Measurements from ENCODE around the gene DEXI. TPM values are rescaled to one million over a fixed set of nuclear protein-coding genes. Genes with fewer than 3 reads are reported as not detected.

Gene DEXI
- total and polyA plus RNA-seq, 2 of the 13 experiments (the other 11 are each of a cell fraction or from before 2014, with no cell fraction given), result 51.5 to 70.4 TPM

DNA sequence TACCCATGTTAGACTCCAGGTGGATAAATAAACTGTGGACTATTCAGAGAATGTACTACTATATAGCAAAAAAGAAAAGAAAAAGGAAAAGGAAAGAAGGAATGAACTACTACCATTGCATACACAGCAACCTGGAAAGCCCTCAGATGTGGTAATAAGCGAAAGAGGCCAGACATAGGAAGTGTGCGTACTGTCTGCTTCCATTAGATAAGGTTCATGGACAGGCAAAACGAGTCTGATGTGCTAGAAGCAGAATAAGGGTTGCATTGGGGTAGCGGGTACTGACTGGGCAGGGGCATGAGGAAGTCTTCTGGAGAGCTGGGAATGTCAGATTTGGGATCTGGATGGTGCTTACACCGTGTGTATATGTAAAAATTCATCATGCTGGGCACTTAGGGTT lies 23.9 kb upstream of the DEXI start:
- DNase-seq (ENCODE audit: low spot score) (no peak), FAIRE-seq (no peak), ATAC-seq (no peak)
- no peaks in the 10 kb centered on the region for H3K27me3 ChIP-seq (ENCODE audit: control insufficient read depth in 1 of 2, insufficient read depth in 2 of 2, low read length in 2 of 2)
- TF ChIP-seq, protein P1, sequence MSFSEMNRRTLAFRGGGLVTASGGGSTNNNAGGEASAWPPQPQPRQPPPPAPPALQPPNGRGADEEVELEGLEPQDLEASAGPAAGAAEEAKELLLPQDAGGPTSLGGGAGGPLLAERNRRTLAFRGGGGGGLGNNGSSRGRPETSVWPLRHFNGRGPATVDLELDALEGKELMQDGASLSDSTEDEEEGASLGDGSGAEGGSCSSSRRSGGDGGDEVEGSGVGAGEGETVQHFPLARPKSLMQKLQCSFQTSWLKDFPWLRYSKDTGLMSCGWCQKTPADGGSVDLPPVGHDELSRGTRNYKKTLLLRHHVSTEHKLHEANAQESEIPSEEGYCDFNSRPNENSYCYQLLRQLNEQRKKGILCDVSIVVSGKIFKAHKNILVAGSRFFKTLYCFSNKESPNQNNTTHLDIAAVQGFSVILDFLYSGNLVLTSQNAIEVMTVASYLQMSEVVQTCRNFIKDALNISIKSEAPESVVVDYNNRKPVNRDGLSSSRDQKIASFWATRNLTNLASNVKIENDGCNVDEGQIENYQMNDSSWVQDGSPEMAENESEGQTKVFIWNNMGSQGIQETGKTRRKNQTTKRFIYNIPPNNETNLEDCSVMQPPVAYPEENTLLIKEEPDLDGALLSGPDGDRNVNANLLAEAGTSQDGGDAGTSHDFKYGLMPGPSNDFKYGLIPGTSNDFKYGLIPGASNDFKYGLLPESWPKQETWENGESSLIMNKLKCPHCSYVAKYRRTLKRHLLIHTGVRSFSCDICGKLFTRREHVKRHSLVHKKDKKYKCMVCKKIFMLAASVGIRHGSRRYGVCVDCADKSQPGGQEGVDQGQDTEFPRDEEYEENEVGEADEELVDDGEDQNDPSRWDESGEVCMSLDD (CRISPR knock-in tag; IDR thresholded peaks at IDR 0.05; ENCODE audit: borderline replicate concordance), result no peak
- no peak for TF ChIP-seq KDM6A (CRISPR knock-in tag; IDR thresholded peaks at IDR 0.05; ENCODE audit: low read depth)
- H3K79me2 ChIP-seq (ENCODE audit: insufficient read depth, low read length), result no peaks in the 10 kb centered on the region
- H3K36me3 ChIP-seq (replicated peaks in 1 of 2; ENCODE audit: control insufficient read depth in 1 of 2, insufficient read depth in 2 of 2, low read length in 2 of 2), result peaks cover 14 to 30% of the 10 kb centered on the region in 2 experiments
- H2AFZ ChIP-seq (ENCODE audit: low read length), result no peak overlapping the region
- peaks cover 14% of the 10 kb centered on the region for H3K4me1 ChIP-seq (ENCODE audit: insufficient read depth, low read length)
- CTCF ChIA-PET (ENCODE audit: low intra/inter-chr PET ratio, low total read pairs), result no interaction called here
- no peaks in the 10 kb centered on the region; the same call in 1 of the 2 replicates for H4K20me1 ChIP-seq (ENCODE audit: insufficient read depth, low read length)
- H3K9me3 ChIP-seq (ENCODE audit: low read length), result no peaks in the 10 kb centered on the region
- H3K4me3 ChIP-seq (replicated peaks in 1 of 3; ENCODE audit: insufficient read depth in 1 of 3, low read depth in 2 of 3, low read length in 3 of 3), result no peak overlapping the region
- intact Hi-C loops (cut with micrococcal nuclease; ENCODE audit: unreplicated experiment) (no loop called here), in situ Hi-C loops (cut with HindIII; ENCODE audit: extremely low pct_ligation_motif_present, low pct_unique_long_range_greater_than_20kb) (loop anchor here (5.0 to 10.0 kb wide), 2 partner anchors 291 to 399 kb away; partner anchors contain the start of gene SOCS1)
- H3K9ac ChIP-seq (ENCODE audit: insufficient read depth, low read depth, low read length), result no peak overlapping the region
- no peak overlapping the region for H3K27ac ChIP-seq (ENCODE audit: extremely low read length, insufficient read depth, low read length)
- POLR2A ChIA-PET, result interaction anchor here (0.5 kb wide), 1 partner anchor 916 kb away, joined by 3 read pairs; no protein-coding TSS in a partner anchor
- 86% methylated on average over 5 of the region's 5 CpGs for WGBS (ENCODE audit: low lambda C conversion rate)
- BruUV-seq (replicated peaks), result no TSS peak
- H3K4me2 ChIP-seq (ENCODE audit: low read depth, low read length), result no peak overlapping the region

DNA sequence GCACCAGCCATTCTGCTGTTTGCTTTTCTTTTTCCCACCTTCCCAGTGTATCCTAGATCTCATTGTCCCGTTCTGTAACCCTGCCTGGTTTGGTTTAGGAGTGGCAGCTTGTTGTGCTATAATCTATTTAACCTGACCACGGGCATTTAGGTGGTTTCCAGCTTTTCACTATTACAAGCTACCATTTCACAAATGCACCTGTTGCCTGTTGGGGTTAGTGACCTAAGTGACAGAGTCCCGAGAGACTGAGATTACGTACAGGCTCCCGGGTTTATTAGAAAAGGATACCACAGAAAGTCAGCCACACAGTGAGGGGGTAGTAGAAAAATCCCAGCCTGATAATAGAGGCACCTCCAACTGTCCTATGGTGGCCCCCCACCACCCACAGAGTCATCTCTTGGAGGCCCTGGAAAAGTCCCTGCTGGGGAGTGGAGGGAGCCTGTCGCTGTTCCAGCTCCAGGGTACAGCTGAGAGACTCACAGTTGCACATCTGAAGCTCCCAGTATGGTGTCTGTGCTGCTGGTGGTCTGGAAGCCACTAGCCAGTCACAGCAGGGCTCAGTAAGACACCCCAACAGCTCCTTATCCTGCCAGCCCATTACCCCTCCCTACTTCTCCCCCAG lies 23.3 kb upstream of the DEXI start:
- Histone ChIP-seq H3K27ac (ENCODE audit: extremely low read length, insufficient read depth, low read length) (no peak overlapping the region), H3K4me2 (ENCODE audit: low read depth, low read length) (no peak overlapping the region), H3K9ac (ENCODE audit: insufficient read depth, low read depth, low read length) (no peak overlapping the region), H3K4me1 (ENCODE audit: insufficient read depth, low read length) (peaks cover 14% of the 10 kb centered on the region), H3K36me3 (replicated peaks in 1 of 2; ENCODE audit: control insufficient read depth in 1 of 2, insufficient read depth in 2 of 2, low read length in 2 of 2) (peaks cover 12 to 24% of the 10 kb centered on the region in 2 experiments), H3K4me3 (replicated peaks in 1 of 3; ENCODE audit: insufficient read depth in 1 of 3, low read depth in 2 of 3, low read length in 3 of 3) (no peak overlapping the region), H3K9me3 (ENCODE audit: low read length) (no peaks in the 10 kb centered on the region), H3K27me3 (ENCODE audit: control insufficient read depth in 1 of 2, insufficient read depth in 2 of 2, low read length in 2 of 2) (no peaks in the 10 kb centered on the region), H2AFZ (ENCODE audit: low read length) (no peak overlapping the region), H3K79me2 (ENCODE audit: insufficient read depth, low read length) (no peaks in the 10 kb centered on the region), H4K20me1 (ENCODE audit: insufficient read depth, low read length) (no peaks in the 10 kb centered on the region; the same call in 1 of the 2 replicates)
- DNase-seq (ENCODE audit: low spot score) (no peak), FAIRE-seq (no peak), ATAC-seq (no peak)
- ChIA-PET CTCF (ENCODE audit: low intra/inter-chr PET ratio, low total read pairs) (interaction anchor here (2.0 to 2.3 kb wide), 2 partner anchors 290 to 391 kb away, joined by 15 to 16 read pairs; partner anchors contain the start of gene SOCS1), POLR2A (no interaction called here)
- BruUV-seq (replicated peaks), result no TSS peak
- TF ChIP-seq REPIN1 (CRISPR knock-in tag; IDR thresholded peaks at IDR 0.05; ENCODE audit: borderline replicate concordance, low read depth), result no peak
- TF ChIP-seq ZNF605 (CRISPR knock-in tag; IDR thresholded peaks at IDR 0.05), result no peak
- TF ChIP-seq PAWR (CRISPR knock-in tag; IDR thresholded peaks at IDR 0.05; ENCODE audit: borderline replicate concordance), result no peak
- TF ChIP-seq CREBL2 (CRISPR knock-in tag; IDR thresholded peaks at IDR 0.05; ENCODE audit: borderline replicate concordance), result no peak
- no peak for TF ChIP-seq NFIC (IDR thresholded peaks at IDR 0.05; ENCODE audit: low read length)
- TF ChIP-seq ZNF274 (CRISPR knock-in tag; IDR thresholded peaks at IDR 0.05), result no peak
- TF ChIP-seq TOE1 (CRISPR knock-in tag; IDR thresholded peaks at IDR 0.05), result no peak
- no peak for TF ChIP-seq ELF4 (CRISPR knock-in tag; IDR thresholded peaks at IDR 0.05; ENCODE audit: borderline replicate concordance)
- no peak for TF ChIP-seq ZMYM2 (CRISPR knock-in tag; IDR thresholded peaks at IDR 0.05)
- no peak for TF ChIP-seq TCF12 (IDR thresholded peaks at IDR 0.05)
- TF ChIP-seq TCF12 (CRISPR knock-in tag; IDR thresholded peaks at IDR 0.05), result no peak
- no peak for TF ChIP-seq JDP2 (CRISPR knock-in tag; IDR thresholded peaks at IDR 0.05; ENCODE audit: borderline replicate concordance)
- TF ChIP-seq MED1 (CRISPR knock-in tag; IDR thresholded peaks at IDR 0.05), result no peak
- TF ChIP-seq KLF16 (CRISPR knock-in tag; IDR thresholded peaks at IDR 0.05), result no peak
- intact Hi-C loops (cut with micrococcal nuclease; ENCODE audit: unreplicated experiment) (loop anchor here (2.0 kb wide), 1 partner anchor 431 kb away; no protein-coding TSS in a partner anchor), in situ Hi-C loops (cut with HindIII; ENCODE audit: extremely low pct_ligation_motif_present, low pct_unique_long_range_greater_than_20kb) (loop anchor here (5.0 to 10.0 kb wide), 2 partner anchors 292 to 399 kb away; partner anchors contain the start of gene SOCS1)
- WGBS (ENCODE audit: low lambda C conversion rate), result 91% methylated on average over 6 of the region's 6 CpGs
